Measurements from ENCODE around the gene TTLL6.

TTLL6 gene

DNA sequence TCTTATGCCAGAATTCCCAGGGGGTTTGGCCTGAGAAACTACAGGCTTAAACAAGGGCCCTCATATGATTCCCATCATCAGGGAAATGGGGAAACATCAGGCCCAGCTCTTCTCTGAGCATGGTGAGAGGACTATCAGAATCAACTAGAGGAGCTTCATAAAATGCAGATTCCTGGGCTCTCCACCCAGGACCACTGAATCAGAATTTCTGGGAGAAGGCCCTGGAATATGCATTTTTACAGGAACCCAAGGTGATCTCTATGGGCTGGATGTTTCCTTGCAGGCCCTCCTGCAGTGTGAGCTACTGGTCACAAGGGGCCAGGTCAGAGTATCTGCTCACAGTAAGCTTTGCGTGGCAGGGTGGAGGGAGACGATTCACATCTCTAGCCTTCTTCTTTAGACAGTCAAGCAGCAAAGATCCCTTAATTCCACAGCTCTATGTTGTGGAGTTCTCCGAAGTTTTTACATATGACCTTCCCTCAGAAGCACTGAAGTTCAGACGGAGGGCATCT is 49.7 kb downstream of the TTLL6 start:
- TF ChIP-seq, protein P1, sequence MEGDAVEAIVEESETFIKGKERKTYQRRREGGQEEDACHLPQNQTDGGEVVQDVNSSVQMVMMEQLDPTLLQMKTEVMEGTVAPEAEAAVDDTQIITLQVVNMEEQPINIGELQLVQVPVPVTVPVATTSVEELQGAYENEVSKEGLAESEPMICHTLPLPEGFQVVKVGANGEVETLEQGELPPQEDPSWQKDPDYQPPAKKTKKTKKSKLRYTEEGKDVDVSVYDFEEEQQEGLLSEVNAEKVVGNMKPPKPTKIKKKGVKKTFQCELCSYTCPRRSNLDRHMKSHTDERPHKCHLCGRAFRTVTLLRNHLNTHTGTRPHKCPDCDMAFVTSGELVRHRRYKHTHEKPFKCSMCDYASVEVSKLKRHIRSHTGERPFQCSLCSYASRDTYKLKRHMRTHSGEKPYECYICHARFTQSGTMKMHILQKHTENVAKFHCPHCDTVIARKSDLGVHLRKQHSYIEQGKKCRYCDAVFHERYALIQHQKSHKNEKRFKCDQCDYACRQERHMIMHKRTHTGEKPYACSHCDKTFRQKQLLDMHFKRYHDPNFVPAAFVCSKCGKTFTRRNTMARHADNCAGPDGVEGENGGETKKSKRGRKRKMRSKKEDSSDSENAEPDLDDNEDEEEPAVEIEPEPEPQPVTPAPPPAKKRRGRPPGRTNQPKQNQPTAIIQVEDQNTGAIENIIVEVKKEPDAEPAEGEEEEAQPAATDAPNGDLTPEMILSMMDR (IDR thresholded peaks at IDR 0.05; ENCODE audit: low read depth, low read length) = no peak
- no peak overlapping the region for H3K4me3 ChIP-seq (ENCODE audit: low read depth, low read length)
- in situ Hi-C loops (cut with HindIII; ENCODE audit: low sequenced_read_pairs) = no loop called here
- DNase-seq (ENCODE audit: low read depth, low spot score) = no peak

DNA sequence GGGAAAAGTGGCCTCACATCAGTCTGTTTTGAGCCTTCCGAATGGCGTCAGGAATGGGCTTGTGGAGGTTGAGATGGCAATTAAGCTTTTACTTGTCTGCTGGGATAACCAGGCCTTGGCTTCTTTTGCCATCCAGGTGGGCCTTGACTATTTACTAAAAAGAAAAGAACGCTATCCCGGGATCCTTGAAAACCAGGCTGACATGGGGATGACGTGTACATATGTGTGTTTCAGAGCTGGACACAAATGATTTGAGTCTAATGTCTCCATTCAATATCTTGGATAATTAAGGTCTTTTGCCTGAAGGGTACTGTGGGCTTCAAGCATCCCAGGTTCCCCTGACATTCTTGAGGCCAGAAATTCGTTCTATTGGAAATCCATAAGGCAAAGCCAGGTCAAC is 55.9 kb downstream of the TTLL6 start:
- no peak for DNase-seq (ENCODE audit: low read depth, low spot score)
- in situ Hi-C loops (cut with HindIII; ENCODE audit: low sequenced_read_pairs) = no loop called here
- TF ChIP-seq, protein P1 (IDR thresholded peaks at IDR 0.05; ENCODE audit: low read depth, low read length) = no peak
- H3K4me3 ChIP-seq (ENCODE audit: low read depth, low read length) = no peak overlapping the region

DNA sequence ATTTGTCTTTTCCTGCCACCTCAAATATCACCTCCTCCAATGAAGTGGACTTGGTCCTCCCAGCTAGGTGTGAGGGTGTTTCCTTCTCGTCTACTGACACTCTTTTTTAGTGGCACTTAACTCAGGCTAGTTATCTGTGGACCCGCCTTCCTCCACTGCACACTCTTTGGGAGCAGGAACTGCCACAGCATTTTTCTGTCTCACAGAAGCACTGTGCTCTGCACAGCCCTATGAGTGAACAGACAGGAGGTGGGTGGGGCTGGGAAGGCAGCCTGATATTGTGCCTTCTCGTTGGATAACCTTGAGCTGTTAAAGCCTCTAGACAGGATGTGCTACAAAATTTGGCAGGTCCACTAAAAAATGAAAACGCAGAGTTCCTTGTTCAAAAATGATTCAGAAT is 56.6 kb downstream of the TTLL6 start:
- no peak for DNase-seq (ENCODE audit: low read depth, low spot score)
- no peak overlapping the region for H3K4me3 ChIP-seq (ENCODE audit: low read depth, low read length)
- TF ChIP-seq, protein P1 (IDR thresholded peaks at IDR 0.05; ENCODE audit: low read depth, low read length) = no peak
- in situ Hi-C loops (cut with HindIII; ENCODE audit: low sequenced_read_pairs) = no loop called here

DNA sequence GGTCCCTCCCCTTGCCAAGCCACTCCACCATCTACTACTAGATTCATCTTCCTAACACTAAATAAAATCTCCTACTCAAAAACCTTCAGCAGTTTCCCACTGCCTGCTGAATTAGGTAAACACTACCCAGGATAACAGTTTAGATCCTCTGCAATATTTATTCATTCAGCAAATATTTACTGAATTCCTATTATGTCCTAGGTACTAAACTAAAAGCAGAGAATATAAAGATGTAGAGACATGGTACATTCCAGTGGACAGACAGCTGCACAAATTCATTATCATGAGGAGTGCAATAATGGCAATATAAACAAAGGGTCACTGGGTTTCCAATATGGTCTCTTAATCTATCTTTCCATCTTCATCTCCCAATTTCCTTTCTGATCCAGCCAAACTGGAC is 57.7 kb downstream of the TTLL6 start:
- in situ Hi-C loops (cut with HindIII; ENCODE audit: low sequenced_read_pairs) = no loop called here
- TF ChIP-seq, protein P1 (IDR thresholded peaks at IDR 0.05; ENCODE audit: low read depth, low read length) = no peak
- no peak for DNase-seq (ENCODE audit: low read depth, low spot score)
- H3K4me3 ChIP-seq (ENCODE audit: low read depth, low read length) = no peak overlapping the region

DNA sequence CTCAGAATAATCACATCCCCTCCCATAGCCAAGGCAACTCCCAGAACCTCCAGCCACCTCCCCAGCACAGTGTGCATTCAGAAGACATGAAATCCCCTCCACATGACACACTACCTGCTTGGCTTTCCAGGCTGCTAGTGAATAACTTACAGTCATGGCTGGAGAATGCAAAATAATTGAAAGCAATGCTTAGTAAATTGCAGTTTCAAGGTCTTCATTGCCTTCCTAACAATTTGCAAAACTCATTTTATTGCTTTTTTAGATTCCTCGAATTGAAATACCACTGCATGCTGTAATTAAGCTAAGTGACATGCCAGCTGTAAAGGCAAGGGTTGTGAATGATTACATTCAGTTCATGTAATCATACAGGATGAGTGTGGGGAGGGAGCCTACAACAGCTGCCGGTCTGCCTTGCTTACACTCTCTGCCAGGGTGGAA is 59.5 kb downstream of the TTLL6 start:
- no peak overlapping the region for H3K4me3 ChIP-seq (ENCODE audit: low read depth, low read length)
- in situ Hi-C loops (cut with HindIII; ENCODE audit: low sequenced_read_pairs) = no loop called here
- TF ChIP-seq, protein P1 (IDR thresholded peaks at IDR 0.05; ENCODE audit: low read depth, low read length) = no peak
- DNase-seq (ENCODE audit: low read depth, low spot score) = no peak

DNA sequence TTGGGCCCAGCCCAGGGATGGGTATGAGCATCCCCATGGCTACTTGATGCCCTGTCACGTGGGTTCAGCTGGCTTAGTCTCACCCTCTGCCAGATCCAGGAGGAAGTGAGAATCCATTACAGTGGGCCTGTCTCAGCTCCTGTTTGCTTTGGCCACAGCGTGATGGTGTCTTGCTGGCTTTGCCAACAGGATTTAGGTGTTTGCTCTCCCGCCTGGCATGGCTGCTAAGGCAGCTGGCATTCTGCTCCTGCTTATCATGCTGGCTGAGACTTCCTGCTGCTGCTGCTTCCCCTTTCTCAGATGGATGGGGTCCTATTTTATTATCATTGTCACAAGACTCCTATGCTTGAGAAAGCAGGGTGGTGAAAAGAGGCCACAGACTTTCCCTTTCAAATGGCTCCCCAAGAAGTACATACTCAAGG is 60.2 kb downstream of the TTLL6 start:
- in situ Hi-C loops (cut with HindIII; ENCODE audit: low sequenced_read_pairs) = no loop called here
- TF ChIP-seq, protein P1 (IDR thresholded peaks at IDR 0.05; ENCODE audit: low read depth, low read length) = no peak
- DNase-seq (ENCODE audit: low read depth, low spot score) = no peak

DNA sequence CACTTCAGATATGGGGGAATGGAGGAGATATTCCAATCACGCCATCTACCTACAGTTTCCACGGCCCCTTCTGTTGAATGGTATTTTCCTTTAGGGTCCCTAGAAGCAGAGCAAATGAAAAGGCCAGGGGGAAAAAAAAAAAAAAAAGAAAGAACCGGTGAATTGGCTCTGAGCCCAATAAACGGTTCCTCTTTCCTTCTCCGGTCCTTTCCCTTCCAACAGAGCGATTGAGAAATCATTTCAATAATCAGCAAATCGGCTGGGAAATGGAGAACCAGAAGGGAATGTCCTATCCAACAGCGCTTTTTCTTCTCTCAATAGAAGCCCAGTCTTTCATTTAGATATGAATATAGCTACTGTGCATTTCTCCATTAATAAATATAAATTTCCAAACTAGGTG is 61.7 kb downstream of the TTLL6 start:
- in situ Hi-C loops (cut with HindIII; ENCODE audit: low sequenced_read_pairs) = no loop called here
- TF ChIP-seq, protein P1 (IDR thresholded peaks at IDR 0.05; ENCODE audit: low read depth, low read length) = no peak
- no peak for DNase-seq (ENCODE audit: low read depth, low spot score)
- no peak overlapping the region for H3K4me3 ChIP-seq (ENCODE audit: low read depth, low read length)

More for the DNA sequence above, 60.2 kb downstream of the TTLL6 start:
- no peak overlapping the region for H3K4me3 ChIP-seq (ENCODE audit: low read depth, low read length)

Measured in astrocyte of the spinal cord (primary cell).